Measurements from ENCODE around the gene MMD.

DNA sequence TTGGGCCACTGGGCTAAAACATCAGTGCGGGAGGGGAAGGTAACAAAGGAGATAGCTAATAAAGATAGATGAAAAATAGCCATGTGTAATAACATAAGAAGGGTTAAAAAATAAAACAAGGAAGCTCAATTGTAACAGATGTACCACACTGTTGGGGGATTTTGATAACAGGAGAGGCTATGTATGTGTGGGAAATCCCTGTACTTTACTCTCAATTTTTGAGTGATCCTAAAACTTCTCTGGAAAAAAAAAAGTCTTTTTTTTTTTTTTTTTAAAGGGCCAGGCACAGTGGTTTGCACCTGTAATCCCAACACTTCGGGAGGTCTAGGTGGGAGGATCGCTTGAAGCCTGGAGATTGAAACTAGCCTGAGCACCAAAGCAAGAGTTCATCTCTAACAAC is 1.9 kb upstream of the MMD start:
- TF ChIP-seq, protein P1, sequence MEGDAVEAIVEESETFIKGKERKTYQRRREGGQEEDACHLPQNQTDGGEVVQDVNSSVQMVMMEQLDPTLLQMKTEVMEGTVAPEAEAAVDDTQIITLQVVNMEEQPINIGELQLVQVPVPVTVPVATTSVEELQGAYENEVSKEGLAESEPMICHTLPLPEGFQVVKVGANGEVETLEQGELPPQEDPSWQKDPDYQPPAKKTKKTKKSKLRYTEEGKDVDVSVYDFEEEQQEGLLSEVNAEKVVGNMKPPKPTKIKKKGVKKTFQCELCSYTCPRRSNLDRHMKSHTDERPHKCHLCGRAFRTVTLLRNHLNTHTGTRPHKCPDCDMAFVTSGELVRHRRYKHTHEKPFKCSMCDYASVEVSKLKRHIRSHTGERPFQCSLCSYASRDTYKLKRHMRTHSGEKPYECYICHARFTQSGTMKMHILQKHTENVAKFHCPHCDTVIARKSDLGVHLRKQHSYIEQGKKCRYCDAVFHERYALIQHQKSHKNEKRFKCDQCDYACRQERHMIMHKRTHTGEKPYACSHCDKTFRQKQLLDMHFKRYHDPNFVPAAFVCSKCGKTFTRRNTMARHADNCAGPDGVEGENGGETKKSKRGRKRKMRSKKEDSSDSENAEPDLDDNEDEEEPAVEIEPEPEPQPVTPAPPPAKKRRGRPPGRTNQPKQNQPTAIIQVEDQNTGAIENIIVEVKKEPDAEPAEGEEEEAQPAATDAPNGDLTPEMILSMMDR (IDR thresholded peaks at IDR 0.05; ENCODE audit: insufficient read depth, low read length, poor library complexity, severe bottlenecking): no peak
- TF ChIP-seq EZH2phosphoT487 (conservative IDR thresholded peaks at IDR 0.05; ENCODE audit: low read length): no peak

Data from SU-DHL-6 (cell line).